Stimulated activated naive B cell treated with anti-CD40 and anti-IgM and Interleukin-4, amounts not matched to agents 10 μg/mL and 1 μg/mL and 100 μg/mL, for 72 hours (primary cell): ENCODE measurements around the gene USP34.
"Not testable (repeated sequence)": the region's sequence is repeated elsewhere in the genome, so short reads cannot be mapped to it uniquely, and the experiment has no call there.

Source experiments
- ATAC-seq, 2 donors: fragments of 150-1000 bp; cut with Tn5 transposase; replicated peaks; 2 replicates each; pipeline ENCODE4 v1.10.0; 2021; ENCODE audit warnings: moderate library complexity in 1 of 2
- DNase-seq: peaks from one replicate; pipeline ENCODE4 v3.0.0; 2021
- H3K27ac Mint-ChIP-seq: one replicate; pipeline ENCODE4 v1.8.0; 2022; ENCODE audit warnings: mild to moderate bottlenecking, mixed read lengths
- H3K27me3 Mint-ChIP-seq, 2 donors: one replicate each; pipeline ENCODE4 v1.8.0; 2022; ENCODE audit warnings: mixed read lengths in 2 of 2
- H3K36me3 Mint-ChIP-seq, 2 donors: one replicate each; pipeline ENCODE4 v1.8.0; 2022; ENCODE audit warnings: mixed read lengths in 2 of 2, mild to moderate bottlenecking in 1 of 2
- H3K4me1 Mint-ChIP-seq, 2 donors: one replicate each; pipeline ENCODE4 v1.8.0; 2022; ENCODE audit warnings: mixed read lengths in 2 of 2, mild to moderate bottlenecking in 1 of 2
- H3K4me3 Mint-ChIP-seq, 2 donors: one replicate each; pipeline ENCODE4 v1.8.0; 2022; ENCODE audit warnings: mild to moderate bottlenecking in 2 of 2, mixed read lengths in 2 of 2, moderate library complexity in 1 of 2
- H3K9me3 Mint-ChIP-seq, 2 donors: one replicate each; pipeline ENCODE4 v1.8.0; 2022; ENCODE audit warnings: mixed read lengths in 2 of 2, mild to moderate bottlenecking in 1 of 2

Gene USP34

GRCh38 chr2:61404438-61404837 lies 66.4 kb downstream of the USP34 start:
- Mint-ChIP-seq H3K4me3 (no peak overlapping the region), H3K9me3 (no peaks in the 10 kb centered on the region), H3K27me3 (no peaks in the 10 kb centered on the region), H3K27ac (no peak overlapping the region), H3K36me3 (peaks cover 11 to 23% of the 10 kb centered on the region in 2 donors), H3K4me1 (peaks cover 0 to 1% of the 10 kb centered on the region in 2 donors)
- ATAC-seq (no peak), DNase-seq (no peak)

DNA sequence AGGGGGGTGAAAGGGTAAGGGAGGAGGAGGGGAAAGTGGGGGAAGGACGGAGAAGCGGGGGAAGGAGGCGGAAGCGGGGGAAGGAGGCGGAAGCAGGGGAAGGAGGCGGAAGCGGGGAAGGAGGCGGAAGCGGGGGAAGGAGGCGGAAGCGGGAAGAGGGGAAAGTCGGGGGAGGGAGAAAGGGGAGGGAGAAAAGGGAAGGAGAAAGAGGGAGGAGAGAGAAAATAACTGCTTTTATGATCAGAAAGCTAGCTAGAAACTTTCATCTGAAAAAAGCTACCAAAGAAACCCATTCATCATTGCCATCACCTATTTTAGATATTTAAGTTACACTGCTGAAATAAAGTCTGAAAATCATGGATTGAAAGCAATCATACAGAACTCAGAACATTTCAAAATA lies 72.5 kb downstream of the USP34 start:
- ATAC-seq (no peak), DNase-seq (no peak)
- H3K4me3 Mint-ChIP-seq, result no peak overlapping the region
- H3K36me3 Mint-ChIP-seq, result peaks cover 4 to 13% of the 10 kb centered on the region in 2 donors
- H3K4me1 Mint-ChIP-seq, result no peaks in the 10 kb centered on the region
- no peaks in the 10 kb centered on the region for H3K27me3 Mint-ChIP-seq
- no peaks in the 10 kb centered on the region for H3K9me3 Mint-ChIP-seq
- no peak overlapping the region for H3K27ac Mint-ChIP-seq

DNA sequence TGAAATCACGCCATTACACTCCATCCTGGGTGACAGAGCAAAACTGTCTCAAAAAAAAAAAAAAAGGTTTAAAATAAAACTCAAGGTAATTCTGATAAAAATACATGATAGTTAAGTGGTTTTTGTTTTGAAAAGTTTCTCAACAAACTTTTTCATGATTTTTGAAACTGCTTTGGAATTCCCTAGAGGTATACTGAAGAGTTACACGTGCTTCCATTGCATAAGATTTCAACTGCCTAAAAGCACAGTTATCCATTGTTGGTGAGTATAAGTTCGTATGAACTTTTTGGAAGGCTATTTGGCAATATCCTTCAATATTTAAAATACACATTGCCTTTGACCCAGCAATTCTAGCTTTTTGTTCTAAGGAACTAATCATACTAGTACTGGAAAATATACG lies 74.9 kb downstream of the USP34 start:
- no peaks in the 10 kb centered on the region for H3K27me3 Mint-ChIP-seq
- peaks cover 6 to 12% of the 10 kb centered on the region in 2 donors for H3K36me3 Mint-ChIP-seq
- DNase-seq (no peak), ATAC-seq (no peak)
- no peaks in the 10 kb centered on the region for H3K9me3 Mint-ChIP-seq
- H3K27ac Mint-ChIP-seq, result no peak overlapping the region
- no peak overlapping the region for H3K4me3 Mint-ChIP-seq
- H3K4me1 Mint-ChIP-seq, result no peaks in the 10 kb centered on the region

GRCh38 chr2:61387588-61387987 lies 83.3 kb downstream of the USP34 start:
- not testable (repeated sequence) for H3K27ac Mint-ChIP-seq, H3K4me1 Mint-ChIP-seq, H3K4me3 Mint-ChIP-seq, H3K27me3 Mint-ChIP-seq, ATAC-seq, H3K9me3 Mint-ChIP-seq, DNase-seq
- H3K36me3 Mint-ChIP-seq, result peaks cover 24 to 39% of the 10 kb centered on the region in 2 donors

- Mint-ChIP-seq H3K27ac (peak overlapping the region; percentile 31), H3K36me3 (peaks cover 46 to 65% of the 10 kb centered on the region in 2 donors)
- not testable (repeated sequence) for H3K9me3 Mint-ChIP-seq, DNase-seq, H3K4me3 Mint-ChIP-seq, H3K27me3 Mint-ChIP-seq, H3K4me1 Mint-ChIP-seq, ATAC-seq
These were observed 90.0 kb downstream of the USP34 start for GRCh38 chr2:61380882-61381197.

DNA sequence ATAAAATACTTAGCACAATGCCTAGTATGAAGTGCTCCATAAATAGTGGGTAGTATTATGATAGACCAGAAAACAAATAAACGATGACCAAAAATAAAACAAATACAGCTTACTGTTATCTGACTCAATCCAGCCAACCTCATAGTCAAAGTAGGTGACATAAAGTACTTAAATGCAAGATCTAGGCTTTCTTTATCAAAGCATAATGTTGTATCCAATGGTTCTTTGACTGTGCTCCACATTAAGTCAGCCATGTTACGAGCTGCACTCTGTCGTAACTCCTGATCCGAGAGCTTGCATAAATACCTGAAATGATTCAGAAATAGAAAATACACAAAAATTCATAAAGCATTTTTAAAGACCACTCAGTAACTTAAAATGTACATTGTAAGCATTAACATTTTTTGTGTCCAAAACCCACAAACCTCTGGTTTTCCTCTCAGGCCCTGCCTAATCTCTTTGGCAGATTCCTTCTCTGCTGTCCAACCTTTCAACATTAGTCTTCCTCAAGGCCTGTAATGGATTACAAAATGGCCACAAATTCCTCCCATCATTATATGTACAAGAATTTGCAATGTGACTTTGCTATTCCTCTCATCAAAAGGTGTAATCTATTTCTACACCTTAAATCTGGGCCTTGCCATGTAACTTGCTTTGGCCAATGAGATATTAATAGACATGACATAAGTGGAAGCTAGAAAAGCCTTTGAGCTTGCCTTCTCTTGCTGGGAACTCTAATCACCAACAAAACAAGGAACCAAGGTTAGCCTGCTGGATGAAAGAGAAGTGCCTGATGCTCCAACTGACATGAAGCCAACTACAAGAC lies 90.6 kb downstream of the USP34 start:
- no peaks in the 10 kb centered on the region for H3K9me3 Mint-ChIP-seq
- H3K36me3 Mint-ChIP-seq, result peaks cover 43 to 64% of the 10 kb centered on the region in 2 donors
- no peaks in the 10 kb centered on the region for H3K27me3 Mint-ChIP-seq
- no peak overlapping the region for H3K27ac Mint-ChIP-seq
- no peak overlapping the region for H3K4me3 Mint-ChIP-seq
- no peak for DNase-seq
- ATAC-seq, result no peak
- peaks cover 0 to 8% of the 10 kb centered on the region in 2 donors for H3K4me1 Mint-ChIP-seq

GRCh38 chr2:61379521-61379920 lies 91.4 kb downstream of the USP34 start:
- no peak for DNase-seq
- no peak for ATAC-seq
- Mint-ChIP-seq H3K4me1 (peaks cover 0 to 8% of the 10 kb centered on the region in 2 donors), H3K27ac (no peak overlapping the region), H3K27me3 (no peaks in the 10 kb centered on the region), H3K9me3 (no peaks in the 10 kb centered on the region), H3K36me3 (peaks cover 43 to 65% of the 10 kb centered on the region in 2 donors), H3K4me3 (no peak overlapping the region)

DNA sequence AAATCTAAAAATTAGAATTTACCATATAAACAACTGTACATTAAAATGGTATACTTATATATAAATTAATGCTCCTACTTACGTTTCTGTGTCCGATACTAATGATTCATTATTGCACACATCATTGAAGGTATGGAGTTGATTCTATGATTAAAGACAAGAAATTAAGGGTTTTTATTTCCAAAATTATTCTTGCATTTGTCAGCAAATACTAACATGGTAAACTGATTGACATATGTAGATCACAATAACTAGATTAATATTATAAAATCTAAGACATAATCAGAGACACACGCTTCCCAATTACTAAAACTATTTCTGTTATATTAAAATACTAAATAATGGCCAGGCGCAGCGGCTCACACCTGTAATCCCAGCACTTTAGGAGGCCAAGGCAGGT lies 92.6 kb downstream of the USP34 start:
- Mint-ChIP-seq H3K36me3 (peaks cover 50 to 74% of the 10 kb centered on the region in 2 donors), H3K27me3 (no peaks in the 10 kb centered on the region), H3K27ac (no peak overlapping the region), H3K9me3 (no peaks in the 10 kb centered on the region), H3K4me3 (no peak overlapping the region), H3K4me1 (peaks cover 0 to 8% of the 10 kb centered on the region in 2 donors)
- DNase-seq (no peak), ATAC-seq (no peak)

- peaks cover 47 to 71% of the 10 kb centered on the region in 2 donors for H3K36me3 Mint-ChIP-seq
- DNase-seq, result no peak
- no peak overlapping the region for H3K4me3 Mint-ChIP-seq
- H3K9me3 Mint-ChIP-seq, result no peaks in the 10 kb centered on the region
- no peak overlapping the region for H3K27ac Mint-ChIP-seq
- no peaks in the 10 kb centered on the region for H3K27me3 Mint-ChIP-seq
- peaks cover 0 to 10% of the 10 kb centered on the region in 2 donors for H3K4me1 Mint-ChIP-seq
- no peak for ATAC-seq
These were observed 93.8 kb downstream of the USP34 start for GRCh38 chr2:61377046-61377445.

DNA sequence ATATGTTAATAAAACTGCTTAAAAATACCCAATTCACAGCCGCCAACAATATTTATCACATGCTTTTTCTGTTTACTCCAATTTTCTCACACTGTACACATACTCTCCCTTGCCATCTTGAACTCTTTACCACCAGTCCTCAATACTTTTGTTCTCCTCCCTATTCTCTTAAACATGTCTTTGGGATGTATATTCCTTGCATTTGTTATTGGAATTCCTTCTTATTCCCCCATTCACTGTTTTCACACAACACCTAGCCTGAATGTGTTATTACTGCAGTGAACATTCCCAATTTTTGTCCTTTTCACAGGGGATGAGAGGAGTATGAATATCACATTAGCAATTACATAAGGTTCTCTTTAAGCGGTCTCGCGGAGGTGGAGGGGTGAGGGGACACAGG lies 94.7 kb downstream of the USP34 start:
- Mint-ChIP-seq H3K36me3 (peaks cover 39 to 63% of the 10 kb centered on the region in 2 donors), H3K4me1 (peaks cover 0 to 10% of the 10 kb centered on the region in 2 donors), H3K4me3 (no peak overlapping the region), H3K27me3 (no peaks in the 10 kb centered on the region), H3K27ac (no peak overlapping the region), H3K9me3 (no peaks in the 10 kb centered on the region)
- ATAC-seq (no peak), DNase-seq (no peak)

DNA sequence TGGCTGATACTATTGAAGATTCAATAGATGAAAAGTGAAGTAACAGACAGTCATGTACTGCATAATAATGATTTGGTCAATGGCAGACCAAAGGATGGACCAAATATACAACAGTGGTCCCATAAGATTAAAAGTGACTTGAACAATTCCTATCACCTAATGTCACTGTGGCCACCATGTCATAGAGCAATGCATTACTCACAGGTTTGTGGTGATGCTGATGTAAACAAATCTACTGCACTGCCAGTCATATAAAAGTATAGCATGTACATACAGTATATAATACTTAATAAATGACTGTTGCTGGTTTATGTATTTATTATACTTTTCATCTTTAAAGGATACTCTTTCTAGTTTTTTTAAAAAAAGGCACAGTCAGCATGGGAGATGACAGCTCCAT lies 99.9 kb downstream of the USP34 start:
- peaks cover 30 to 59% of the 10 kb centered on the region in 2 donors for H3K36me3 Mint-ChIP-seq
- H3K4me1 Mint-ChIP-seq, result peaks cover 0 to 2% of the 10 kb centered on the region in 2 donors
- no peak for ATAC-seq
- H3K9me3 Mint-ChIP-seq, result no peaks in the 10 kb centered on the region
- no peak overlapping the region for H3K27ac Mint-ChIP-seq
- H3K4me3 Mint-ChIP-seq, result no peak overlapping the region
- no peak for DNase-seq
- no peaks in the 10 kb centered on the region for H3K27me3 Mint-ChIP-seq

DNA sequence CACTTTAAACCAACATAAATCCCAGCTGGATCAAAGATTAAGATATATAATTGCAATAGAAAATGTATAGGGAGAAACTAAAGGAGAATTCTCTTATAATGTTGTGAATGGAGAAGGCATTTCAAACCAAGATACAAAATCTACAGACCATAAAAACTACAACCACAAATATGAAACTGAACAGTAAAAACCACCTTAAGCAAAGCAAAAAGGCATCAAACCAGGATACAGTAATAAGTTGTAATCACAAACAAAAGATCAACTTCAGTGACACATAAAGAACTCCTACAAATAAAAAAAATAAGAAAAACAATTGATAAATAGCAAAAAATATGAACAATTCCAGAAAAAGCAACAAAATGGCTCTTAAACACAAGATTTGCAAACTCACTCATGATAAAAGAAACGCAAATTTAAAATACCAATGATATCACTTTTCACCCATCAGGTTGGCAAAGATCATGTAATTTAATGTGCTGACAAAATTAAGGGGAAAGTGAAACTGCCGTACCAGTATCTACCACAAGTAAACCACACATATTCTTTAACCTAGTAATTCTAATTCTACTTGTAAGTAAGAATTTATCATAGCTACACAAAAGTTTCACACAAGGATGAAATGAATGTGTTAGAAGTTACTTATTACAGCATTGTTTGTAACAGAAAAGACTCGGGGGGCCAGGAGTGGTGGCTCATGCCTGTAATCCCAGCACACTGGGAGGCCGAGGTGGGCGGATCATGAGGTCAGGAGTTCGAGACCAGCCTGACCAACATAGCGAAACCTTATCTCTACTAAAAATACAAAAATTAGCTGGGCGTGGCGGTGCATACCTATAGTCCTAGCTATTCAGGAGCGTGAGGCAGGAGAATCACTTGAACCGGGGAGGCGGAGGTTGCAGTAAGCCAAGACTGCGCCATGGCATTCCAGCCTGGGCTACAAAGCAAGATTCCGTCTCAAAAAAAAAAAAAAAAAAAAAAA lies 101.9 kb downstream of the USP34 start:
- Mint-ChIP-seq H3K4me1 (peaks cover 3 to 7% of the 10 kb centered on the region in 2 donors), H3K27ac (no peak overlapping the region), H3K27me3 (no peaks in the 10 kb centered on the region), H3K9me3 (no peaks in the 10 kb centered on the region), H3K4me3 (no peak overlapping the region), H3K36me3 (peaks cover 28 to 54% of the 10 kb centered on the region in 2 donors)
- ATAC-seq (no peak), DNase-seq (no peak)

- Mint-ChIP-seq H3K27me3 (no peaks in the 10 kb centered on the region), H3K9me3 (peaks cover 0 to 4% of the 10 kb centered on the region in 2 donors), H3K4me1 (peaks cover 3 to 7% of the 10 kb centered on the region in 2 donors), H3K27ac (no peak overlapping the region), H3K4me3 (no peak overlapping the region), H3K36me3 (peaks cover 33 to 61% of the 10 kb centered on the region in 2 donors)
- DNase-seq (no peak), ATAC-seq (no peak)
These were observed 103.7 kb downstream of the USP34 start for GRCh38 chr2:61367177-61367576.

DNA sequence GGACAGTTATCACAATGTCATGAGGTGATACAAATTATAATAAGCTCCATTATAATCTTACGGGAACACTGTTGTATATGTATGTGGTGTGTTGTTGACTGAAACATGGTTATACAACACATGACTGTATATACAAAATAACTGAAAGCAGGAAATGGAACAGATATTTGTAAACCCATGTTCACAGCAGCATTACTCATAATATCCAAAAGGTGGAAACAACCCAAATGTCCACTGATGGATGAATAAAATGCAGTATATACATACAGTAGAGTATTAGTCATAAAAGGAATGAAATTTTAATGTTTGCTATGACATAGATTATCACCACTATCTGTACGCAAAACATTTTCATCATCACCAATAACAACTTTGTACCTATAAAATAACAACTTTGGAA lies 107.3 kb downstream of the USP34 start:
- Mint-ChIP-seq H3K4me3 (no peak overlapping the region), H3K9me3 (peaks cover 0 to 4% of the 10 kb centered on the region in 2 donors), H3K27ac (no peak overlapping the region), H3K4me1 (peaks cover 5 to 18% of the 10 kb centered on the region in 2 donors), H3K36me3 (peaks cover 42 to 68% of the 10 kb centered on the region in 2 donors), H3K27me3 (no peaks in the 10 kb centered on the region)
- DNase-seq (no peak), ATAC-seq (peak in 1 of 2 donors; percentile 38)
